ENCODE results near the gene TSHR.

DNA sequence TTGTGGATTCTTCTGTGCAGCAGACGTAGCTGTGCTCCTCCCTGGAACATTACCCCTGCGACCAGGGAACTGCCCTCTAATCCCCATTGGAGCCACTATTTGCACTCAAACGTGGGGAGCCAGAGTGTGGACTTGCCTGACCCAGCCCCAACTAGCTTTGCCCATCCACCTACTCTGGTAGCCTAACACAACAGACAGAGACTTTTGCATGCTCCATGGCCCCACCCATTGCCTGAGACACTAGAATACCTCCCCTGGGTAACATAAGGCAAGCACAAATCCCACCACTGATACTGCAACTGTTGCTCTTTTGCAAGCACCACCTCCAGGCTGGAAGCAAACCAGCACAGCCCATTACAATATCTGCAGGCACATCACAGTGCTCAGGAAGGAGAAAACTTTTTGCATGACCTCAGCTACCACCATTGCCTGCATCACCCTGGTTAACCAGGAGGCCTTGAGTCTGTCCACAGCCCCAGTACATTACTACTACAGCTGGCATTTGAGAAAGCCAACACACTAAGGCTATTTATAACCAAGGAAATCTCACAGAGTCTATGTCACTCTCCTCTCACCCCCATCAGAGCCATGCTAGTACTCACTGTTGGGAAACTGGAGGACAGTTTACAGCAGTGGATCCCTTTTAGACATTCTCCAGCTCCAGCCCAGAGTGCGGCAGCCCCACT is 28.9 kb upstream of the TSHR start:
- TF ChIP-seq, protein P1, sequence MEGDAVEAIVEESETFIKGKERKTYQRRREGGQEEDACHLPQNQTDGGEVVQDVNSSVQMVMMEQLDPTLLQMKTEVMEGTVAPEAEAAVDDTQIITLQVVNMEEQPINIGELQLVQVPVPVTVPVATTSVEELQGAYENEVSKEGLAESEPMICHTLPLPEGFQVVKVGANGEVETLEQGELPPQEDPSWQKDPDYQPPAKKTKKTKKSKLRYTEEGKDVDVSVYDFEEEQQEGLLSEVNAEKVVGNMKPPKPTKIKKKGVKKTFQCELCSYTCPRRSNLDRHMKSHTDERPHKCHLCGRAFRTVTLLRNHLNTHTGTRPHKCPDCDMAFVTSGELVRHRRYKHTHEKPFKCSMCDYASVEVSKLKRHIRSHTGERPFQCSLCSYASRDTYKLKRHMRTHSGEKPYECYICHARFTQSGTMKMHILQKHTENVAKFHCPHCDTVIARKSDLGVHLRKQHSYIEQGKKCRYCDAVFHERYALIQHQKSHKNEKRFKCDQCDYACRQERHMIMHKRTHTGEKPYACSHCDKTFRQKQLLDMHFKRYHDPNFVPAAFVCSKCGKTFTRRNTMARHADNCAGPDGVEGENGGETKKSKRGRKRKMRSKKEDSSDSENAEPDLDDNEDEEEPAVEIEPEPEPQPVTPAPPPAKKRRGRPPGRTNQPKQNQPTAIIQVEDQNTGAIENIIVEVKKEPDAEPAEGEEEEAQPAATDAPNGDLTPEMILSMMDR (IDR thresholded peaks at IDR 0.05) = no peak
- TF ChIP-seq POLR2A (IDR thresholded peaks at IDR 0.05) = no peak
